ENCODE results near the gene LRRC8A.

DNA sequence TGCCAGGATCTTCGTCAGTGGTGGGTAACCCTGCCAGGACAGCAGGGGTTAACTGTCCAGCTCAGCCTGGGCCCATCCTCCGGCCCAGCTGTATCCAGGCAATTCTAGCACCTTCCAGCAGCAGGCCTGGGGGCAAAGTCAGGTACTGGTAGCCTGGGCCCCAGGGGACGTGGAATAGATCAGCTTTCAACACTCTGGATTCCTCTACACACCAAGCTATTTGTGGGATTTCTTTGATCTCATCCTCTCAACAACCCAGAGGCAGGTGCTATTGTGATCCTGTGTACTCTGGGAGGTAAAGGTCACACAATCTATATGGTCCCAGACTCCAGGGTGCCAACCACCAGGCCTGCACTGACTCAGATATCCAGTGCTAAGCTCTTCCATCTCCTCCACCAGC, 43.6 kb upstream of the LRRC8A start:
- TF ChIP-seq, protein P1, sequence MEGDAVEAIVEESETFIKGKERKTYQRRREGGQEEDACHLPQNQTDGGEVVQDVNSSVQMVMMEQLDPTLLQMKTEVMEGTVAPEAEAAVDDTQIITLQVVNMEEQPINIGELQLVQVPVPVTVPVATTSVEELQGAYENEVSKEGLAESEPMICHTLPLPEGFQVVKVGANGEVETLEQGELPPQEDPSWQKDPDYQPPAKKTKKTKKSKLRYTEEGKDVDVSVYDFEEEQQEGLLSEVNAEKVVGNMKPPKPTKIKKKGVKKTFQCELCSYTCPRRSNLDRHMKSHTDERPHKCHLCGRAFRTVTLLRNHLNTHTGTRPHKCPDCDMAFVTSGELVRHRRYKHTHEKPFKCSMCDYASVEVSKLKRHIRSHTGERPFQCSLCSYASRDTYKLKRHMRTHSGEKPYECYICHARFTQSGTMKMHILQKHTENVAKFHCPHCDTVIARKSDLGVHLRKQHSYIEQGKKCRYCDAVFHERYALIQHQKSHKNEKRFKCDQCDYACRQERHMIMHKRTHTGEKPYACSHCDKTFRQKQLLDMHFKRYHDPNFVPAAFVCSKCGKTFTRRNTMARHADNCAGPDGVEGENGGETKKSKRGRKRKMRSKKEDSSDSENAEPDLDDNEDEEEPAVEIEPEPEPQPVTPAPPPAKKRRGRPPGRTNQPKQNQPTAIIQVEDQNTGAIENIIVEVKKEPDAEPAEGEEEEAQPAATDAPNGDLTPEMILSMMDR (CRISPR knock-in tag; IDR thresholded peaks at IDR 0.05): no peak
- no peak for TF ChIP-seq NFE2 (CRISPR knock-in tag; IDR thresholded peaks at IDR 0.05)
- no peak for TF ChIP-seq ZNF230 (CRISPR knock-in tag; IDR thresholded peaks at IDR 0.05)
- TF ChIP-seq, protein P2, sequence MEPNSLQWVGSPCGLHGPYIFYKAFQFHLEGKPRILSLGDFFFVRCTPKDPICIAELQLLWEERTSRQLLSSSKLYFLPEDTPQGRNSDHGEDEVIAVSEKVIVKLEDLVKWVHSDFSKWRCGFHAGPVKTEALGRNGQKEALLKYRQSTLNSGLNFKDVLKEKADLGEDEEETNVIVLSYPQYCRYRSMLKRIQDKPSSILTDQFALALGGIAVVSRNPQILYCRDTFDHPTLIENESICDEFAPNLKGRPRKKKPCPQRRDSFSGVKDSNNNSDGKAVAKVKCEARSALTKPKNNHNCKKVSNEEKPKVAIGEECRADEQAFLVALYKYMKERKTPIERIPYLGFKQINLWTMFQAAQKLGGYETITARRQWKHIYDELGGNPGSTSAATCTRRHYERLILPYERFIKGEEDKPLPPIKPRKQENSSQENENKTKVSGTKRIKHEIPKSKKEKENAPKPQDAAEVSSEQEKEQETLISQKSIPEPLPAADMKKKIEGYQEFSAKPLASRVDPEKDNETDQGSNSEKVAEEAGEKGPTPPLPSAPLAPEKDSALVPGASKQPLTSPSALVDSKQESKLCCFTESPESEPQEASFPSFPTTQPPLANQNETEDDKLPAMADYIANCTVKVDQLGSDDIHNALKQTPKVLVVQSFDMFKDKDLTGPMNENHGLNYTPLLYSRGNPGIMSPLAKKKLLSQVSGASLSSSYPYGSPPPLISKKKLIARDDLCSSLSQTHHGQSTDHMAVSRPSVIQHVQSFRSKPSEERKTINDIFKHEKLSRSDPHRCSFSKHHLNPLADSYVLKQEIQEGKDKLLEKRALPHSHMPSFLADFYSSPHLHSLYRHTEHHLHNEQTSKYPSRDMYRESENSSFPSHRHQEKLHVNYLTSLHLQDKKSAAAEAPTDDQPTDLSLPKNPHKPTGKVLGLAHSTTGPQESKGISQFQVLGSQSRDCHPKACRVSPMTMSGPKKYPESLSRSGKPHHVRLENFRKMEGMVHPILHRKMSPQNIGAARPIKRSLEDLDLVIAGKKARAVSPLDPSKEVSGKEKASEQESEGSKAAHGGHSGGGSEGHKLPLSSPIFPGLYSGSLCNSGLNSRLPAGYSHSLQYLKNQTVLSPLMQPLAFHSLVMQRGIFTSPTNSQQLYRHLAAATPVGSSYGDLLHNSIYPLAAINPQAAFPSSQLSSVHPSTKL (CRISPR knock-in tag; IDR thresholded peaks at IDR 0.05): peak; percentile 81
- TF ChIP-seq PHF8 (CRISPR knock-in tag; IDR thresholded peaks at IDR 0.05): no peak
- peak; percentile 73 for TF ChIP-seq BHLHE40 (IDR thresholded peaks at IDR 0.05; ENCODE audit: low read length)
- TF ChIP-seq CREB1 (IDR thresholded peaks at IDR 0.05): no peak
- peak; percentile 57; the same call in 1 of the 2 replicates for TF ChIP-seq CREB1 (CRISPR knock-in tag; IDR thresholded peaks at IDR 0.05)
- TF ChIP-seq, protein P3, sequence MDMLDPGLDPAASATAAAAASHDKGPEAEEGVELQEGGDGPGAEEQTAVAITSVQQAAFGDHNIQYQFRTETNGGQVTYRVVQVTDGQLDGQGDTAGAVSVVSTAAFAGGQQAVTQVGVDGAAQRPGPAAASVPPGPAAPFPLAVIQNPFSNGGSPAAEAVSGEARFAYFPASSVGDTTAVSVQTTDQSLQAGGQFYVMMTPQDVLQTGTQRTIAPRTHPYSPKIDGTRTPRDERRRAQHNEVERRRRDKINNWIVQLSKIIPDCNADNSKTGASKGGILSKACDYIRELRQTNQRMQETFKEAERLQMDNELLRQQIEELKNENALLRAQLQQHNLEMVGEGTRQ (IDR thresholded peaks at IDR 0.05; ENCODE audit: low read depth, low read length): no peak
- TF ChIP-seq, protein P3 (CRISPR knock-in tag; IDR thresholded peaks at IDR 0.05; ENCODE audit: borderline replicate concordance): no peak
